IMR-90 (cell line): ENCODE data around the gene DENND1A. TPM values are rescaled to one million over a fixed set of nuclear protein-coding genes. Genes with fewer than 3 reads are reported as not detected.

Source experiments
- ATAC-seq: fragments of 200-7000 bp; cut with Tn5 transposase; 2 replicates; pipeline ENCODE4 v1.9.1; 2020; ENCODE audit warnings: low read depth, mild to moderate bottlenecking, moderate library complexity
- BruUV-seq: library from RNA; stranded (reverse); fragments of 400-500 nt; replicated peaks from 2 replicates; lab custom pipeline; 2021; lab: Mats Ljungman, UMichigan
- CTCF ChIA-PET: fragments of 300-600 bp; formaldehyde crosslinking; extraction: SDS; loops from one replicate; lab custom pipeline; 2021; ENCODE audit warnings: antibody characterized with exemption; lab: Yijun Ruan, JAX
- POLR2A ChIA-PET: fragments of 300-600 bp; sonication (Branson Sonifier 250); formaldehyde crosslinking; loops from one replicate; lab custom pipeline; 2022; ENCODE audit warnings: antibody characterized with exemption; ENCODE audit not compliant: unreplicated experiment; lab: Charles Lee
- DNase-seq: peaks from one replicate; pipeline ENCODE4 v3.0.0; 2013
- H2AFZ ChIP-seq: replicated peaks from 2 replicates; pipeline ENCODE3; 2013; ENCODE audit warnings: low read length, mild to moderate bottlenecking; ENCODE audit not compliant: poor library complexity
- H2AK5ac ChIP-seq: 2 replicates; pipeline ENCODE4 v1.6.1; 2013; ENCODE audit warnings: low read depth, low read length, inconsistent platforms
- H2AK9ac ChIP-seq: replicated peaks from 2 replicates; pipeline ENCODE3; 2013; ENCODE audit warnings: mild to moderate bottlenecking, low read depth, low read length, moderate library complexity; ENCODE audit not compliant: poor library complexity
- H2BK120ac ChIP-seq: 2 replicates; pipeline ENCODE4 v1.6.1; 2013; ENCODE audit warnings: low read depth, low read length, inconsistent platforms
- H2BK15ac ChIP-seq: 3 replicates; pipeline ENCODE4 v1.6.1; 2013; ENCODE audit warnings: low read depth, low read length, inconsistent platforms
- H2BK20ac ChIP-seq: 2 replicates; pipeline ENCODE4 v1.6.1; 2013; ENCODE audit warnings: low read depth, mild to moderate bottlenecking, inconsistent platforms, low read length, moderate library complexity
- H2BK5ac ChIP-seq: 2 replicates; pipeline ENCODE4 v1.6.1; 2013; ENCODE audit warnings: mild to moderate bottlenecking, low read depth, low read length, inconsistent platforms; ENCODE audit not compliant: poor library complexity, severe bottlenecking
- H3K14ac ChIP-seq: replicated peaks from 2 replicates; pipeline ENCODE4 v1.6.1; 2013; ENCODE audit warnings: low read depth, low read length, inconsistent platforms
- H3K18ac ChIP-seq: 2 replicates; pipeline ENCODE4 v1.6.1; 2013; ENCODE audit warnings: low read depth, low read length, control low read depth
- H3K23ac ChIP-seq: 2 replicates; pipeline ENCODE4 v1.6.1; 2013; ENCODE audit warnings: low read depth, low read length, inconsistent platforms
- H3K27ac ChIP-seq: 2 replicates; pipeline ENCODE4 v1.5.1; 2013; ENCODE audit warnings: mild to moderate bottlenecking, control low read depth, low read length; ENCODE audit not compliant: insufficient read depth
- H3K27me3 ChIP-seq: 2 replicates; pipeline ENCODE4 v1.6.1; 2013; ENCODE audit warnings: low read length; ENCODE audit not compliant: control insufficient read depth, insufficient read depth
- H3K36me3 ChIP-seq: 2 replicates; pipeline ENCODE4 v1.6.1; 2013; ENCODE audit warnings: low read length, mixed read lengths; ENCODE audit not compliant: control insufficient read depth, insufficient read depth
- H3K4ac ChIP-seq: 2 replicates; pipeline ENCODE4 v1.6.1; 2013; ENCODE audit warnings: low read depth, low read length, inconsistent platforms
- H3K4me1 ChIP-seq: 2 replicates; pipeline ENCODE4 v1.6.1; 2013; ENCODE audit warnings: low read length, mixed read lengths; ENCODE audit not compliant: control insufficient read depth, insufficient read depth
- H3K4me2 ChIP-seq: 2 replicates; pipeline ENCODE4 v1.6.1; 2013; ENCODE audit warnings: low read depth, mild to moderate bottlenecking, control low read depth, low read length, moderate library complexity
- H3K4me3 ChIP-seq: 2 replicates; pipeline ENCODE4 v1.5.1; 2013; ENCODE audit warnings: low read depth, mild to moderate bottlenecking, control low read depth, low read length, moderate library complexity; ENCODE audit not compliant: insufficient read depth
- H3K56ac ChIP-seq: 2 replicates; pipeline ENCODE4 v1.6.1; 2013; ENCODE audit warnings: low read length, inconsistent platforms; ENCODE audit not compliant: insufficient read depth; ENCODE audit errors: extremely low read depth
- H3K79me1 ChIP-seq, 2 experiments: 2 replicates each; pipeline ENCODE4 v1.6.1; 2013; ENCODE audit warnings: low read length in 2 of 2, inconsistent platforms in 1 of 2, low read depth in 1 of 2
- H3K9ac ChIP-seq: 2 replicates; pipeline ENCODE4 v1.6.1; 2013; ENCODE audit warnings: low read depth, low read length, control low read depth
- H3K9me1 ChIP-seq: 2 replicates; pipeline ENCODE4 v1.6.1; 2013; ENCODE audit warnings: low read length, inconsistent platforms; ENCODE audit not compliant: insufficient read depth
- H3K9me3 ChIP-seq: 2 replicates; pipeline ENCODE4 v1.6.1; 2013; ENCODE audit warnings: low read length; ENCODE audit not compliant: control insufficient read depth, insufficient read depth
- H4K20me1 ChIP-seq: 2 replicates; pipeline ENCODE4 v1.6.1; 2013; ENCODE audit warnings: low read length, inconsistent platforms; ENCODE audit not compliant: insufficient read depth
- H4K5ac ChIP-seq: 2 replicates; pipeline ENCODE4 v1.6.1; 2013; ENCODE audit warnings: mild to moderate bottlenecking, low read depth, low read length, control low read depth
- H4K8ac ChIP-seq, 2 experiments: 2 replicates each; pipeline ENCODE4 v1.6.1; 2013; ENCODE audit warnings: low read depth in 2 of 2, low read length in 2 of 2, control low read depth in 1 of 2, inconsistent platforms in 1 of 2
- H4K91ac ChIP-seq: 2 replicates; pipeline ENCODE4 v1.6.1; 2013; ENCODE audit warnings: low read depth, low read length, inconsistent platforms; ENCODE audit not compliant: insufficient read depth
- BHLHE40 ChIP-seq: fragments of 150-350 bp; IDR thresholded peaks from 2 replicates; pipeline ENCODE4 v1.6.1; 2016; ENCODE audit warnings: mild to moderate bottlenecking, low read depth, low read length
- CHD1 ChIP-seq: IDR thresholded peaks from 2 replicates; pipeline ENCODE4 v1.6.1; 2012; ENCODE audit warnings: low read depth, low read length, improper control_type of control experiment
- CTCF ChIP-seq: conservative IDR thresholded peaks from 2 replicates; pipeline ENCODE4 v1.5.1; 2012; ENCODE audit warnings: mild to moderate bottlenecking, low read depth, low read length, improper control_type of control experiment
- ELK1 ChIP-seq: fragments of 150-350 bp; IDR thresholded peaks from 2 replicates; pipeline ENCODE4 v1.6.1; 2016; ENCODE audit warnings: low read depth, mild to moderate bottlenecking, low read length, moderate library complexity, borderline replicate concordance
- MAFK ChIP-seq: IDR thresholded peaks from 2 replicates; pipeline ENCODE4 v1.6.1; 2012; ENCODE audit warnings: low read depth, low read length, improper control_type of control experiment
- NFE2L2 ChIP-seq: fragments of 150-350 bp; IDR thresholded peaks from 2 replicates; pipeline ENCODE4 v1.6.1; 2016; ENCODE audit warnings: low read depth, mild to moderate bottlenecking, low read length
- RCOR1 ChIP-seq: IDR thresholded peaks from 2 replicates; pipeline ENCODE4 v1.6.1; 2012; ENCODE audit warnings: mild to moderate bottlenecking, low read length, improper control_type of control experiment; ENCODE audit not compliant: insufficient replicate concordance
- RFX5 ChIP-seq: IDR thresholded peaks from 2 replicates; pipeline ENCODE4 v1.8.0; 2012; ENCODE audit warnings: low read depth, mild to moderate bottlenecking, low read length, moderate library complexity
- SMC3 ChIP-seq: fragments of 150-350 bp; IDR thresholded peaks from 2 replicates; pipeline ENCODE4 v1.6.1; 2016; ENCODE audit warnings: low read depth, mild to moderate bottlenecking, antibody characterized with exemption, low read length, moderate library complexity
- WGBS, 2 experiments: methylation state at CpG; one replicate each; pipeline versions ENCODE4 v1.1.5 to v1.1.7; 2013; ENCODE audit warnings: missing lambda C conversion rate in 2 of 2; ENCODE audit not compliant: insufficient read length in 1 of 2; ENCODE audit errors: extremely low coverage in 2 of 2; 5-methylcytosine and 5-hydroxymethylcytosine counted together
- dilution Hi-C: fragments of 300-500 bp; cut with HindIII; formaldehyde crosslinking; loops from one replicate; pipeline ENCODE4 v1.14.3; 2018; ENCODE audit warnings: low sequenced_read_pairs; ENCODE audit not compliant: unreplicated experiment
- in situ Hi-C: fragments of 300-500 bp; cut with MboI; formaldehyde crosslinking; loops from 3 replicates; pipeline ENCODE4 v1.14.3; 2019; ENCODE audit warnings: low sequenced_read_pairs, inconsistent platforms, mixed read lengths
- intact Hi-C: fragments of 100-400 bp; cut with micrococcal nuclease; formaldehyde crosslinking; loops from 2 replicates; pipeline ENCODE4 v1.10.0; 2022
- polyA plus RNA-seq, 3 experiments: library from polyadenylated mRNA; depleted of rRNA; stranded (reverse); fragments of >200 nt; gene quantifications; 2 replicates each; pipeline ENCODE4 v1.2.3, GENCODE V29; 2012; ENCODE audit warnings: low replicate concordance in 1 of 3
- total RNA-seq: library from RNA; depleted of rRNA; stranded (reverse); fragments of >200 nt; gene quantifications from 2 replicates; pipeline ENCODE4 v1.2.3, GENCODE V29; 2012

The DENND1A gene
- total and polyA plus RNA-seq, 2 of the 4 experiments (the other 2 are of a cell fraction), result 21.4 to 27.6 TPM

DNA sequence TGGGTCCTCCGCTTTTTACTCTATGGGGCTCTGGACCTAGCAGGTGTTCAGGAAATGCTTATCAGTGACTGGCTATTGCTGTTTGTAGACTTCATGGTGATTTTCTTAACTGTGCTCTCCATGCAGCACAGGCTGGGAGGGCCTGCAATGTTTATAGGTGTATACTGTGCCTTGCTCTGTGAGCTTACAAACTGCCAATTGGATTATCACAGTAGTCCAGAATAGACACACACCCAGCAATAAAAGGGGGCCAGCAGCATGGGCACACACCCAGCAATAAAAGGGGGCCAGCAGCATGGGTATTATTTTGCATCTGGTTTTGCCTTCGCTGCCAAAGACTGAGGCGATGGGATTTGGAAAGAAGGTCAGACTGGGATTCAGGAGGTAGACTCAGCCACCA is 473.9 kb downstream of the DENND1A start:
- ChIA-PET POLR2A (no interaction called here), CTCF (no interaction called here)
- H3K4ac ChIP-seq, result no peak overlapping the region
- no peak overlapping the region for H3K9ac ChIP-seq
- H3K23ac ChIP-seq, result no peak overlapping the region
- no peak for TF ChIP-seq MAFK
- TF ChIP-seq NFE2L2, result no peak
- no peak for TF ChIP-seq RCOR1
- no peak for TF ChIP-seq ELK1
- TF ChIP-seq RFX5, result no peak
- no peak for TF ChIP-seq SMC3
- no peak for TF ChIP-seq BHLHE40
- TF ChIP-seq CHD1, result no peak
- no peak for TF ChIP-seq CTCF
- H4K8ac ChIP-seq, result no peak overlapping the region
- H3K9me3 ChIP-seq, result no peaks in the 10 kb centered on the region
- no peak overlapping the region for H2AFZ ChIP-seq
- H3K9me1 ChIP-seq, result no peaks in the 10 kb centered on the region; the same call in 1 of the 2 replicates
- no peaks in the 10 kb centered on the region for H3K27me3 ChIP-seq
- peaks cover 2% of the 10 kb centered on the region for H3K36me3 ChIP-seq
- H4K91ac ChIP-seq, result no peak overlapping the region
- no peak overlapping the region for H2AK9ac ChIP-seq
- H3K79me1 ChIP-seq, result no peaks in the 10 kb centered on the region
- no peak overlapping the region for H3K18ac ChIP-seq
- no peak overlapping the region for H2BK15ac ChIP-seq
- no peak overlapping the region for H3K27ac ChIP-seq
- in situ Hi-C loops (no loop called here), intact Hi-C loops (no loop called here), dilution Hi-C loops (no loop called here)
- DNase-seq, result no peak
- H2AK5ac ChIP-seq, result no peak overlapping the region
- no peak overlapping the region for H2BK20ac ChIP-seq
- H3K4me1 ChIP-seq, result no peaks in the 10 kb centered on the region
- no peak overlapping the region for H3K56ac ChIP-seq
- BruUV-seq, result no TSS peak
- no peaks in the 10 kb centered on the region for H4K20me1 ChIP-seq
- H2BK120ac ChIP-seq, result no peak overlapping the region
- no peak overlapping the region for H4K5ac ChIP-seq
- WGBS, 2 experiments, result no CpG with 5 or more reads among the region's 3 CpGs
- H3K14ac ChIP-seq, result no peak overlapping the region
- H3K4me2 ChIP-seq, result no peak overlapping the region
- no peak for ATAC-seq
- H2BK5ac ChIP-seq, result no peak overlapping the region
- H3K4me3 ChIP-seq, result no peak overlapping the region
